Psoas muscle (tissue), 8 donors: ENCODE data around the gene ZNRF1. TPM values are rescaled to one million over a fixed set of nuclear protein-coding genes. Genes with fewer than 3 reads are reported as not detected.

Experiments
- ATAC-seq, 4 donors: fragments of 200-7000 bp; cut with Tn5 transposase; one replicate each; pipeline ENCODE4 v1.9.1; 2020; ENCODE audit warnings: moderate library complexity in 3 of 4, mild to moderate bottlenecking in 2 of 4
- DNase-seq, 2 donors: peaks; one replicate each; pipeline ENCODE4 v3.0.0-alpha.2; 2020
- H3K27ac ChIP-seq: fragments of 200-600 bp; one replicate; pipeline ENCODE4 v1.8.0; 2022
- H3K27me3 ChIP-seq, 3 donors: fragments of 200-600 bp in 1 of 3; one replicate each; pipeline versions ENCODE4 v1.6.1 to v1.8.0; 2013 to 2022; ENCODE audit warnings: low read length in 2 of 3, mild to moderate bottlenecking in 2 of 3, moderate library complexity in 1 of 3; ENCODE audit not compliant: insufficient read depth in 3 of 3
- H3K36me3 ChIP-seq, 2 donors: fragments of 200-600 bp in 1 of 2; one replicate each; pipeline versions ENCODE4 v1.6.1 to v1.8.0; 2013 to 2022; ENCODE audit warnings: low read depth in 1 of 2, mild to moderate bottlenecking in 1 of 2, moderate library complexity in 1 of 2; ENCODE audit not compliant: insufficient read depth in 1 of 2
- H3K4me1 ChIP-seq: fragments of 200-600 bp; one replicate; pipeline ENCODE4 v1.8.0; 2022
- H3K4me3 ChIP-seq: fragments of 200-600 bp; one replicate; pipeline ENCODE4 v1.8.0; 2022; ENCODE audit warnings: mild to moderate bottlenecking
- H3K9me3 ChIP-seq: fragments of 200-600 bp; one replicate; pipeline ENCODE4 v1.8.0; 2022
- WGBS, 3 donors: extraction: QIAGEN DNeasy Blood & Tissue Kit; methylation state at CpG; one replicate each; pipeline versions ENCODE4 v1.1.6 to v1.1.7; 2013; 5-methylcytosine and 5-hydroxymethylcytosine counted together
- intact Hi-C, 2 donors: fragments of 100-400 bp; cut with DNase I; formaldehyde crosslinking; loops; one replicate each; pipeline versions ENCODE4 v1.11.0 to v1.14.2; 2022
- polyA plus RNA-seq, 3 donors: library from polyadenylated mRNA; stranded (reverse); fragments of 200-250 nt; gene quantifications; one replicate each; pipeline ENCODE4 v1.2.3, GENCODE V29; 2013
- total RNA-seq, 4 donors: library from RNA; stranded (reverse); fragmentation: NEBNext Ultra II Directional in 2 of 4; extraction: Animal tissue kit (Norgen Biotek cat#: 25700) in 2 of 4; gene quantifications; one replicate each; pipeline versions ENCODE4 v1.2.1 to v1.2.4, GENCODE V29; 2021 to 2023
- TF ChIP-seq, protein P1 (sequence below): fragments of 200-600 bp; IDR thresholded peaks from one replicate; pipeline ENCODE4 v1.8.0; 2022; ENCODE audit warnings: antibody characterized with exemption
- donor health status: healthy with polysubstance abuse.
- donor health status: DM: no; HTN: no; CAD: no; lungs with moderate emphysema.
- donor health status: Bipolar disorder and iron deficiency.
- donor health status: healthy.
- donor health status: DM: yes; HTN: yes; CAD: no.
- donor health status: DM: no; HTN: no; CAD: no.
- donor health status: DM: no; HTN: no; CAD: no.
- donor health status: DM: yes; HTN: yes; CAD: no.

ZNRF1 gene
- total and polyA plus RNA-seq, 7 donors, result 6.7 to 57.0 (median 27.4) TPM

DNA sequence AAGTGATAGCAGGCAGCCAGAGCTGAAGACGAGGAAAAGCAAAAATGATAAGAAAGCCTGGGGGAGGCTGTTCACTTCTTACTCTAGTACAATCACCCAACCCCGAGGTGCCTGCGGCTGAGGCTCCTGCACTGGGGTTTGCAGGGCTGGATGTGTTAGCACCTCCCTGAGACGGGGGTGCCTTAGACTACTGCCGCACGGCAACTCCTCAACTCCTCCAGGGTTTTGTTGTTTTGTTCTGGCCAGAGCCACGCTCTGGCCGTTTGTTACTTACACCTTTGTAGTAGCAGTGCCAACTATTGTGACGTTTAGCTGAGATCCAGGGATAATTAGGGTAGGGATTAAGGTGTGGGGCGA lies 66.3 kb downstream of the ZNRF1 start:
- no peaks in the 10 kb centered on the region for H3K27me3 ChIP-seq
- H3K4me3 ChIP-seq, result no peak overlapping the region
- DNase-seq (no peak), ATAC-seq (no peak)
- peaks cover 53% of the 10 kb centered on the region for H3K4me1 ChIP-seq
- WGBS, 3 donors, result 63 to 82% (median 73%) methylated on average over 10 of the region's 10 CpGs
- no peaks in the 10 kb centered on the region for H3K36me3 ChIP-seq
- H3K9me3 ChIP-seq, result no peaks in the 10 kb centered on the region
- TF ChIP-seq, protein P1, sequence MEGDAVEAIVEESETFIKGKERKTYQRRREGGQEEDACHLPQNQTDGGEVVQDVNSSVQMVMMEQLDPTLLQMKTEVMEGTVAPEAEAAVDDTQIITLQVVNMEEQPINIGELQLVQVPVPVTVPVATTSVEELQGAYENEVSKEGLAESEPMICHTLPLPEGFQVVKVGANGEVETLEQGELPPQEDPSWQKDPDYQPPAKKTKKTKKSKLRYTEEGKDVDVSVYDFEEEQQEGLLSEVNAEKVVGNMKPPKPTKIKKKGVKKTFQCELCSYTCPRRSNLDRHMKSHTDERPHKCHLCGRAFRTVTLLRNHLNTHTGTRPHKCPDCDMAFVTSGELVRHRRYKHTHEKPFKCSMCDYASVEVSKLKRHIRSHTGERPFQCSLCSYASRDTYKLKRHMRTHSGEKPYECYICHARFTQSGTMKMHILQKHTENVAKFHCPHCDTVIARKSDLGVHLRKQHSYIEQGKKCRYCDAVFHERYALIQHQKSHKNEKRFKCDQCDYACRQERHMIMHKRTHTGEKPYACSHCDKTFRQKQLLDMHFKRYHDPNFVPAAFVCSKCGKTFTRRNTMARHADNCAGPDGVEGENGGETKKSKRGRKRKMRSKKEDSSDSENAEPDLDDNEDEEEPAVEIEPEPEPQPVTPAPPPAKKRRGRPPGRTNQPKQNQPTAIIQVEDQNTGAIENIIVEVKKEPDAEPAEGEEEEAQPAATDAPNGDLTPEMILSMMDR, result no peak
- no peak overlapping the region for H3K27ac ChIP-seq
- intact Hi-C loops, result no loop called here

DNA sequence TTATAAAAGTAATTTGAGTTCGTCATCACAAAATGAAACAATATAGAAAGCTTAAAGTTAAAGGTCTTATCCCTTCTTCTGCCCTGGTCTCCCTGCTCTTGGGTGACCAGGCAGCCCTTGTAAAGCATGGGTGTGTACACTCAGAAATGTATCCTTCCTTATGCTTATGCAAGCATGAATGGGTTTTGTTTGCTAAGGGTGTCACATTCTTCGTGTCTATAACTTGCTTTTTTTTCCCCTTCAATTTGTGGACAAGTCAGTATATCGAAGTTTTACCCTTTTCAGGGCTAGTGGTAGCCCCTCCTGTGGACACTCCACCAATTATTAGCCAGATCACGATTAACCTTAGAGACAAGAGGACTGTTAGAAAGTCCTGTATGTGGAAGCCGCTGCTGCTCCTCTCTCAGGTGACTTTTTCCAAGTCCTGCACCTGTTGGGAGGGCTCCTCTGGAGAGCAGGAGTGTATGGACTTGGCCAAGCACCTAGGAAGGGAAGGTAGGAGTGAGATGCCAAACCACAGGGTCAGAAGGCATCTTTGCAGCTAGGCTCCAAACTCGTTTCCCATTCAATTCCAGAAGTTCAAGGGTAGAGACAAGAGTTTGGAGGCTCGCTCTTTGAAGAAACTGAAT lies 66.8 kb downstream of the ZNRF1 start:
- DNase-seq (no peak), ATAC-seq (no peak)
- H3K9me3 ChIP-seq, result no peaks in the 10 kb centered on the region
- H3K27ac ChIP-seq, result no peak overlapping the region
- H3K27me3 ChIP-seq, result no peaks in the 10 kb centered on the region
- peaks cover 58% of the 10 kb centered on the region for H3K4me1 ChIP-seq
- WGBS, 3 donors, result 82 to 89% (median 84%) methylated on average over 7 of the region's 7 CpGs
- H3K4me3 ChIP-seq, result no peak overlapping the region
- TF ChIP-seq, protein P1, result no peak
- no peaks in the 10 kb centered on the region for H3K36me3 ChIP-seq
- intact Hi-C loops, result no loop called here

DNA sequence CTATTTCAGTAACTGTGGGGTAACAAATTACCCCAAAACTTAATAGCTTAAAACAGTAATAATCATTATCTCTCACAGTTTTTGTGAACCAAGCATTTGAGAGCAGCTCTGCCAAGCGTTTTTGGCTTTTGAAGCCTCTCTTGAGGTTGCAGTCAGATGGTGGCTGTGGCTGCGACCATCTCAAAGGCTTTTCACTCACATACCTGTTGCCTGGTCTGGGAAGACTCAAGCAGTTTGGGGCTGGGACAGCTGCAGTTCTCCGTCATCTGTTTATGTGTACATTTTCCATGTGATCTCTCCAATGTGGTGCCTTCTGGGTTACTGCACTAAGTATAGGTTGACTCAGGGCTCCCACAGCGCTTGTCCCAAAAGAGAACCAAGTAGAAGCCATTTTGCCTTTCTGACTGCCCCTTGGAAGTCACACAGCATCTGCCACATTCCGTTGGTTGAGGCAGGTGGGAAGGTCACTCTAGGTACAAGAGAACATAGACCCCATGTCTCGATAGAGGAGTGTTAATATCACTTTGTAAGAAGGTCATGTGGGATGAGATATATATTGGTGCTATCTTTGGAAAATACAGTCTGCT lies 68.1 kb downstream of the ZNRF1 start:
- TF ChIP-seq, protein P1, result no peak
- no peaks in the 10 kb centered on the region for H3K27me3 ChIP-seq
- DNase-seq (no peak), ATAC-seq (no peak)
- no peak overlapping the region for H3K4me3 ChIP-seq
- intact Hi-C loops, result no loop called here
- H3K36me3 ChIP-seq, result no peaks in the 10 kb centered on the region
- peaks cover 53% of the 10 kb centered on the region for H3K4me1 ChIP-seq
- no peaks in the 10 kb centered on the region for H3K9me3 ChIP-seq
- WGBS, 3 donors, result 80 to 88% (median 82%) methylated on average over 6 of the region's 6 CpGs
- no peak overlapping the region for H3K27ac ChIP-seq

DNA sequence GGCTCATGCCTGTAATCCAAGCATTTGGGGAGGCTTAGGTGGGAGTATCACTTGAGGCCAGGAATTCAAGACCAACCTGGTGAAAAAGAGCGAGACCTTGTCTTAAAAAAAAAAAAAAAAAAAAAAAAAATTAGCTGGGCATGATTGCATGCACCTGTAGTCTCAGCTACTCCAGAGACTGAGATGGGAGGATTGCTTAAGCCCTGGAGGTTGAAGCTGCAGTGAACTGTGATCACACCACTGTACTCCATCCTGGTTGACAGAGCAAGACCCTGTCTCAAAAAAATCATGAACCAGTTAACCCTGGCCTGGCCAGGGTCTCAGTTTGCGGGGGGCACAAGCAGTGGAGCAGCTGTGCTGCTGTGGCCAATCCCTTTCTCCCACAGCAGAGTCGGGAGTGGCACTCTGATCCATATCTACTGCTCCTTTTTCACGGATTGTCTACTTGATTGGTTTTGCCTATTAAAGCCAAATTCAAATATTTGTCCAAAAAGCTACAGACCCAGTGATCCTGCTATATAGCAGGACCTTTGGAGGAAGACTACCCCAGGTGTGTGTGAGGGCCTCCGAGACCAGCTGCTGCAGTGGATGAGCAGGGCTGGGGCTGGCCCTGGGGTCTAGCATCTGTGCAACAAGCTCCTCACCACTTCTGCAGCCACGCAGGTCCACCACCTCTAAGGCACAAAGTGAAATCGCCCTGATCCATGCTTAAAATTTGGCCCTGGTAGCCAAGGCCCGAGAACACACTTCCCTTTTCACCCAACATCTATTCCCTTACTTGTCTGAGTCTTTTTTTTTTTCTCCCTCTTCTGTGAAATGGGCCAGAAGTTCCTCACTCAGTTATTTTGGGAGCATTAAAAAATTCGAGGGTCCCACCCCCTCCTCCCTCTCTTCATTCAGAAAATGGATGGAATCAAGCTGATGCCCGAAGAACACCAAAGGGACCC lies 69.5 kb downstream of the ZNRF1 start:
- ATAC-seq (no peak), DNase-seq (no peak)
- intact Hi-C loops, result no loop called here
- Histone ChIP-seq H3K4me1 (peaks cover 48% of the 10 kb centered on the region), H3K36me3 (no peaks in the 10 kb centered on the region), H3K27ac (no peak overlapping the region), H3K4me3 (no peak overlapping the region), H3K27me3 (no peaks in the 10 kb centered on the region), H3K9me3 (no peaks in the 10 kb centered on the region)
- TF ChIP-seq, protein P1, result no peak
- WGBS, 3 donors, result 81 to 89% (median 84%) methylated on average over 10 of the region's 10 CpGs
